ENCODE measurements around the gene FAM193B. TPM values are rescaled to one million over a fixed set of nuclear protein-coding genes. Genes with fewer than 3 reads are reported as not detected.
"Not testable (repeated sequence)": the region's sequence is repeated elsewhere in the genome, so short reads cannot be mapped to it uniquely, and the experiment has no call there.

Gene FAM193B
- total RNA-seq, 1 donor from 2014 or later: 23.2 TPM

DNA sequence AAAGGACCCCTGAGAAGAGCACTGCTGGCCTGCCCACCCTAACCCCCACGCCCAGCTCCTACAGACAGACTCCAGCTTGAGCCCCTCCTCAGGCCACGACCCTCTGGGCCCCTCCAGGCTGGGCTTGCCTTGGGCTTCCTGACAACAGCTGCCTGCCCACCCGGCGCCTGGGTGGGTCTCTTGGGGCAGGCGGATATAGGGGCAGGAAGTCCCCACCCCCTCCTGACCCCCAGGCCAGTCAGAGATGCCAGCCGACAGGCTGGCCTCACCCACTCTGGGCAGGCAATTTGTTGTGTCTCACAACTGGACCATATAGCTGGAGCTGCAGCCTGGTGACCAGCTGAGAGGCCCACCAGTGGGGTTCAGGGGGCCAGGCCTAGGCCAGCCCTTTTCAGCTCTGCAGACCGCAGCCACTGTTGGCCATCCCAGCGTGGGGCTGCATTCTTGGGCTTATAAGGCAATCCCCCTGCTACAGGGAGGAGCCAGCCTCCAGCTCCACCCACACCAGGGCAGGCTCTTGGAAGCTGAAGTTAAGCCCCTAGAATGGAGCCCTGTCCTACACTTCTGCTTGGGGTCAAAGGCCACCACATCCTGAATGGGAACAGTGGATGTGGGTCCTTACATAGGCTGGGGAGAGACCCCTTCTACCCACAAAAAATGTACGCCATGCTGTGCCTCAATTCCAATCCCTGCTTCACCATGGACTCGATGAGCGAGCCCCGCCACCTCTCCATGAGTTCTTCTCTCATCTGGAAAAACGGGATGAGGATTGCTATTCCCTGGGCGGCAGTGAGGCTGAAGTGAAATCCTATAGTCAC is 58.9 kb downstream of the FAM193B start:
- no peak for ATAC-seq (ENCODE audit: poor library complexity)
- peak; percentile 75 for DNase-seq
- intact Hi-C loops (cut with DNase I): no loop called here

DNA sequence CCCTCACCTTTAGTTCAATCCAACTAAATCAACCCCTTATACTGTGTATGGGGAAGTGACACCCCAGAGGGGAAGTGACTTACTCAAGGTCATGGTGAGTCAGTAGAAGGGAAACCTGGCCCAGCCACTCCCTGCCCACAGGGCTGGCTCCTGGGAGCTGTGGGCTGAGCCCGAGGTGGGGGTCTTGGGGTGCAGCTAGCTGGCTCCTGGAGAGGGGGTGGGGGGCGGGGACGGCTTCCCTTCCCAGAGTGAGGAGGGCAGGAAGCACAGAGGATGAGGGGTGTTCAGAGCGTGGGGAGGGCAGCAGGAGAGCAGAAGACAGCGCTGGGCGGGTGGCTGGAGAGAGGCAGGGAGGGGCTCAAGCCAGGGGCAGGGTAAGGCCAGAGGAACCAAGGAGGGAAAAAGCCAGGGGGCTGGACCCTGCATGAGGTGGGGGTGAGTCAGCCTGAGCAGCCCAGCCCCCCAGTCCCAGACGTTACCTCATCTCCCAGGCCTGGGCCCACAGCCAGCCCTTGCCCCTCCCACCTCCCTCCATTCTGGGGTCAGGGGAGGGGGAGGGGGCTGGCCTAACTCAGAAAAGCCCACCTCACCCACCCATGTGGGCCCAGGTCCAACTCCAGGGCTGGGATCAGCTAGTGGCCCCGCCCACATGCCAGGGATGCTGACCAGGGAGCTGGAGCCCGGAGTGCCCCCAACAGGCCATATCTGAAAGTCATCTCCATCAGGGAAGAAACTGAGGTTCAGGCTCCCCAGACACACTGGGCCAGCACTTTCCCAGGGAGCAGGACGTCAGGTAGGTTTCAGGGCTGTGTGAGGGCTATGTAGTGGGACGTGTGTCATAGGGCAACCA is 59.8 kb downstream of the FAM193B start:
- intact Hi-C loops (cut with DNase I): no loop called here
- DNase-seq: peak; percentile 74
- ATAC-seq (ENCODE audit: poor library complexity): no peak

DNA sequence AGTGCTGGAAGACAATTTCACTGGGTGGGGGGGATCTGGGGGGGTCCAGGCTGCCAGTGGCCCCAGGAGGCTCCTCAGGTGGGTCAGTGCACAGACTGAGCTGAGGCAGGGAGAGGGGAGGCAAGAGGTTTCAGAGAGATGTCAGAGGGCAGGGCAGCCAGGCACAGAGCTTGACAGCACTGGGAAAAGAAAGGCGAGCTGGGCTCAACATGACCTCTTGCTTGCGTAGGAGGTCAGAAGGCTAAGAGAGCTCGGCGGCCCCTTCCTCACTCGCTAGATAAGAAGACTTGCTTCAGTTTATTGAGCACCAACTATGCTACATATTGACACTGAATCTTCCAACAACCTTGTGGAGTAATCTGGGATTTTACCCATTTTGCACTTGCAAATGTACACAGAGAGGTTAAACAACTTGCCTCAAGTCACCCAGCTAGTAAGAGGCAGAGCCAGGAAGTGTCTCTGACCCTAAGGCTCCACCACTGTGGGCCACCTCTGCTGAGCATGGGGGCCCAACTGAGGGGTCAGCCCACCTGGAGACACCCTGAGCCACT is 60.5 kb downstream of the FAM193B start:
- ATAC-seq (ENCODE audit: poor library complexity) (no peak), DNase-seq (no peak)
- intact Hi-C loops (cut with DNase I): no loop called here

DNA sequence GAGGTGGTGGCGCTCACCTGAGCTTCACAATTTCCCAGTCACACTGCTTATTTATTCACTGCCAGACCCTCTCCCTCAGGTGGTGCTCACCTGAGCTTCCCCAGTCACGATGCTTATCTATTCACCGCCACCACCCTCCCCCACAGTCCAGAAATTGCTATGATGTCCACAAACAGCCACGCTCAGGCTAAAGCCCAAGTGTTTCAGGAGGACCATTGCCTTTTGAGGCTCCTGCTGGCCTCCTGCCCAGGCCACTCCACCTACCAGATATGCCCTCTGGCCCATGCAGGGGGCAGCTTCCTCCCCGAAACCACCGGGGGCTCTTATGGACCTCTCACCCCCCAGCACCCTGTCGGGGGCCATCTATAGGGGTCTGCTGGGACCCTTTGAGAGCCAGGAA is 61.5 kb downstream of the FAM193B start:
- intact Hi-C loops (cut with DNase I): no loop called here
- ATAC-seq (ENCODE audit: poor library complexity) (no peak), DNase-seq (no peak)

DNA sequence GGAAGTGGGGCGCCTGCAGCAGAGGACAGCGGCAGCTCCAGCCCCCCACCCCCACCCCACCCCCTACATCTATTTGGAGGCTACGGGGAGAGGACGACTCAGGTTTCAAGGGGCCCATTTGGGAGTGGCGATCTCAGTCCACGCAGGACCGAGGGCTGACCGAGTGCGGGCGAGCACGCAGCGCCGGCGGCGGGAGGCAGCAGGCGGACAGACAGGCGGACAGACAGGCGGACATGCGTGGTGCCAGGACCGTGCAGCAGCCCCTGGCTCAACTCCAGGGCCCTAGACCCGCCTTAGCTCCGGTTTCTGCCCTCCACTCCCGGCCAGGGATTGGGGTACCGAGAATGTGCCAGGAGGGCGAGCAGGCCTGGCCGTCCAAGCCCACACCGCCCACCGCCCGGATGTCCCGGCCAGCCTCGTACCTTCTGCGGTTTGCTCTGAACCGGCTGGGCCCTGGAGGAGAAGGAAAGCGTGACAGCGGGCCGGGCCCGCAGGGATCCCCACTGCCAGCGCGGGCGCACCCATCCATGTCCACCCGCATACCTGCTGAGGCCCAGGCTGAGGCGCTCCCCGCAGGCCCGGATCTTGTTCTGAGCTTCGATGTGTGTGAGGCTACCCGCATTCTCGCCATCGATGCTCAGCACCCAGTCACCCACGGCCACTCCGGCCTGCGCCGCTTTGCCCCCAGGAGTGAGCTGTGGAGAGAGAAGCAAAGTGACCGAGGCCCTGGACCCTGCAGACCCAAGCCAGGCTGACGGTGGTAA is 62.2 kb downstream of the FAM193B start:
- no peak for ATAC-seq (ENCODE audit: poor library complexity)

DNA sequence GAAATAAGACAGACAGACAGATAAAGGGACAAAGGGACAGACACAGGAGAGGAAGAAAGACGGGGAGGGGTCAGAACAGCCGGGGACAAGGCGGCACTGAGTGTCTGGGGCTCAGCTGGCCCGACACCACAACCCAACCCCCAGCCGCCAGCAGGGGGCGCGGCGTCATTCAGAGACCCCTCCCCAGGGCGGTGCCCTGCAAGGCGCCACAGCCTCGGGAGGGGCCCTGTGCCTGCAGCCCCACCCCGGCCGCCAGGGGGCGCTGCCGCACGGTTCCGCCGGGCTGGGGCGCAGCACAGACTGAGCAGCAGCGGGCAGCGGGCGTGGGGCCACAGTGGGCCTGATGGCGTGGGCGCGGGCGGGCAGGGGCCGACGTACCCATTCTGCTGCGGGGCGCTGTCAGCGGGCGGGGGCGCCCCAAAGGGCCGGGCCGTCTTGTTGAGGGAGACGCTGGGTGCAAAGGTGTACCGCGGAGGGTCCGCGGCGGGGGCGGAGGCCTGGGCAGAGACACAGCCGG is 62.9 kb downstream of the FAM193B start:
- DNase-seq: peak; percentile 60
- intact Hi-C loops (cut with DNase I): no loop called here
- ATAC-seq (ENCODE audit: poor library complexity): no peak

More for the DNA sequence above, 62.2 kb downstream of the FAM193B start:
- DNase-seq: no peak
- intact Hi-C loops (cut with DNase I): no loop called here

DNA sequence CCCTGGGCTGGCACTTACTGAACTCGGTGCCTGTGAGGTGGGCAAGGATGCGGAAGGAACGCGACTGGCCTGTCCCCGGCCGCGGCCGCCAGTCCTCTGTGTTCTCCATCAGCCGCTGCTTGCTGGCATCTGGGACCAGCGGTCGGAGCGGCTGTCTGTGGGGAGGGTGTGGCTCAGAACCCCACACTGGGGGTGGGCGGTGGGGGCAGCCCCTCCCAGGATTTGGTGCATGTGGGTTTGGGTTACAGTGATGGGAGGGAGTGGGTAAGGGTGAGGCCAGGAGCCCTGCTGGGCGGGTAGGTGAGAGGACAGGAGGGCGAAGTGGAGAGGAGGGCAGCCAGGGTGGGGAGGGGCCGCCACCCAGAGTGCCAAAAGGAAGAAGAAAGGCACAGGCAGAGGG is 63.4 kb downstream of the FAM193B start:
- no peak for DNase-seq
- intact Hi-C loops (cut with DNase I): no loop called here
- no peak for ATAC-seq (ENCODE audit: poor library complexity)

DNA sequence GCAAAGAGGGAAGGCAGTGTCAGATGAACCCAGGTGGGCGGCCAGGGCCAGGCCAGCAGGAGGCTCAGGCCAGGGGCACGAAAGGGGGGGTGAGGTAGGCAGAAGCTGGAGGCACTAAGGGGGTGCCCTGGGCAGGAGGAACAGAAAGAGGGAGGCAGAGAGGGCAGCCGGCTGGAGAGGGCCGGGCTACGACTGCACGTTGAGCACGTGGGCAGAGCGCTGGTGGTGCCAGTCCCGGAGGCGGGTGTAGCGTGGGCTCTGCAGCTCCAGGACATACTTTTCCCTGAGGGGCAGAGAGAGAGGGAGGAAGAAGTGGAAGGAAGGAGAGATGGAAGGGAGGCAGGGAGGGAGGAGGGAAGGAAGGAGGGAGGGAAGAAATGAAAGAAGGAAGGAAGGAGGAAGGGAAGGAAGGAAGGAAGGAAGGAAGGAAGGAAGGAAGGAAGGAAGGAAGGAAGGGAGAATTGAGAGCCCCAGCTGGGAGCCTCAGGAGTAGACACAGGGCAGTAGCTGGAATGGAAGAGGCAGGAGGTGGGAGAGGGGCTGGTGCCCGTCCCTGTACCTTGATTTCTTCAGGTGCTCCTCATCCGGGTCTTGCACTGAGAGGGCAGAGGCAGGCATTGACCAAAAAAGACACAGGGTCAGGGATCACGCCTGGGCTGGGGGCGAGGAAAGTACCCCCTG is 63.9 kb downstream of the FAM193B start:
- intact Hi-C loops (cut with DNase I): no loop called here
- DNase-seq: no peak
- no peak for ATAC-seq (ENCODE audit: poor library complexity)

DNA sequence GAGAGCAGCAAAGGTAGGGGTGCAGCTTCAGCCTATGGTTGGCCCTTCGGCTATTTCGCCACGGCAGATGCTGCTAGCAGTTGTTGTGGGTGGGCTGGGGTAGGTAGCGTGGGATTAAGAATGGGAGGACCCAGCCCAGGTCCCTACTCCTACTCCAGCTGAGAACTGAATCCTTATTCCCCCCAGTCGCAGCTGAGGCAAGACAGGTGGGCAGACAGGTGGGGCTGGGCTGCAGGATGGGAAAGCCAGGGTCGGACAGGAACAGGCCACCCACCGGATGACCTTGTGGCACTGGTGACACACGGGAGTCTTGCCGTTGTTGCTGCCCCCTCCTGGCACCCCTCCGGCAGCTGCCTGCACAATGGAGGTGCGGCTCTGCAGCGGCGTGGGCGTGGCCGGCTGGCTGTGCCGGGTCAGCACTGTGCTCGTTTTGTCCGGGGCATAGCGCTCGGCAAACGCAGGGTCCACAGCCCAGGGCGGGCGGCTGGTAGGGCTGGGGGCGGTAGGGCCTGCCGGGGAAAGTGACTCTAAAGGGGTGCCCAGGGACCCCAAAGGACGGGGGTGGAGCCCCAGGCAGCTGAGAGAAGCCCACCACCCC is 65.1 kb downstream of the FAM193B start:
- DNase-seq: no peak
- intact Hi-C loops (cut with DNase I): no loop called here
- ATAC-seq (ENCODE audit: poor library complexity): no peak

DNA sequence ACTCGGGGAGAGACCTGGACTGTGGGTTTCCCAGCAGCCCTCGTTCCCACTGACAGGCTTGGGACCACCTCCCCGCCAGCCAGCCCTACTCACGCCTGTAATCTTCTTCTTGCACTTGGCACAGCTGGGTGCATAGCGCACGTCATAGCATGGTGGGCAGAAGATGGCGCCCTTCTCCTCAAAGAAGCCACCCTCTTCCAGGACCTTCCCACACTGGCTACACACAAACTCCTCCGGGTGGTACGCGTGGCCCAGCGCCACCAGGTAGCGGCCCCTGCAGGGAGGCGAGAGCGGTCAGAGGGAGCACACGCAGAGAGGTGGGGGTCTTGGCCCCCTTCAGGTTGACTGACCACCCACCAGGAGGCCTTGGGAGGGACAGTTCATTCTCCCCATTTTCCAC is 66.4 kb downstream of the FAM193B start:
- intact Hi-C loops (cut with DNase I): no loop called here
- no peak for ATAC-seq (ENCODE audit: poor library complexity)
- DNase-seq: no peak

DNA sequence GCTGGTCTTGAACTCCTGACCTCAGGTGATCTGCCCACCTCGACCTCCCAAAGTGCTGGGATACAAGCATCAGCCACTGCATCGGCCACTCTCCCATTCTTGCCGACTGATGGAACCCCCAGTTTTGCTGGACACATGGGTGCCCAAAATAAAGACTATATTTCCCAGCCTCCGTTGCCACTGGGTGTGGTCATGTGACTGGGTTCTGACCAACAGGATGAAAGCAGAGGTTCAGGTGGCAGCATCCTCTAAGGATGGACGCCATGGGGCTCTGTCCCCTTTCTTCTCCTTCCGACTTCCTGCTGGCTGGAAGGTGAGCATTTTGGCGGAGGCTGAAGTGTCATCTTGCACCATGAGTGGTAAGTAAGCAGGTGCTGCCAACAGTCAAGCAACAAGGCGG is 67.2 kb downstream of the FAM193B start:
- DNase-seq: no peak
- intact Hi-C loops (cut with DNase I): no loop called here

DNA sequence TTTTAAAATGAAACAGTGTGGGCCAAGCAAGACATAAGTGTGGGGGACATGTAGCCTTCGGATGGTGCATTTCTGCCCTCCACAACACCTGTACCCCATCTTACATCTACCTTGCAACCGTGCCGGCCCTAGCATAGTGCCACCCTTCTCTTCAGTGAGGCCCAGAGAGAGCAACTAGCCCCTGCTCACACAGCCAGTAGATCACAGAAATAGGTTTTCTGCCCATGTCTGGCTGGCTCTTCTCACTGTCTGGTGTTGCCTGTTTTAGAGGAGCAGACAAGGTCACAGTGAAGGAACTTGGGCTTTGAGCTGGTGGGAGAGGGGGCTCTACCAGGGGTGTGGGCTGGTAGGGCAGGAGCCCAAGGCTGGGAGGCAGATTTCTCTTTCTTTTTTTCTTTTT is 68.1 kb downstream of the FAM193B start:
- no peak for ATAC-seq (ENCODE audit: poor library complexity)
- intact Hi-C loops (cut with DNase I): no loop called here
- DNase-seq: no peak

More for the DNA sequence above, 67.2 kb downstream of the FAM193B start:
- no peak for ATAC-seq (ENCODE audit: poor library complexity)

DNA sequence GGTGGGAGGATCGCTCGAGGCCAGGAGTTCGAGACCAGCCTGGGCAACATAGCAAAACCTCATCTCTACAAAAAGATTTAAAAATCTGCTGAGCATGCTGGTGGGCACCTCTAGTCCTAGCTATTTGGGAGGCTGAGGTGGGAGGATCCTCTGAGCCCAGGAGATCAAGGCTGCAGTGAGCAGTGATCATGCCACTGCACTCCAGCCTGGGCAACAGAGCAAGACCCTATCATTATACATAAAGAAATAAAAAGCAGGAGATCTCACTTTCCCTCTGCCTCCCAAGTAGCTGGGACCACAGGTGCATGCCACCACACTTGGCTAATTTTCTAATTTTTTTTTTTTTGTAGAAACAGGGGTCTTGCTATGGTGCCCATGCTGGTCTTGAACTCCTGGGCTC is 68.6 kb downstream of the FAM193B start:
- ATAC-seq (ENCODE audit: poor library complexity); intact Hi-C loops (cut with DNase I); DNase-seq: not testable (repeated sequence)

DNA sequence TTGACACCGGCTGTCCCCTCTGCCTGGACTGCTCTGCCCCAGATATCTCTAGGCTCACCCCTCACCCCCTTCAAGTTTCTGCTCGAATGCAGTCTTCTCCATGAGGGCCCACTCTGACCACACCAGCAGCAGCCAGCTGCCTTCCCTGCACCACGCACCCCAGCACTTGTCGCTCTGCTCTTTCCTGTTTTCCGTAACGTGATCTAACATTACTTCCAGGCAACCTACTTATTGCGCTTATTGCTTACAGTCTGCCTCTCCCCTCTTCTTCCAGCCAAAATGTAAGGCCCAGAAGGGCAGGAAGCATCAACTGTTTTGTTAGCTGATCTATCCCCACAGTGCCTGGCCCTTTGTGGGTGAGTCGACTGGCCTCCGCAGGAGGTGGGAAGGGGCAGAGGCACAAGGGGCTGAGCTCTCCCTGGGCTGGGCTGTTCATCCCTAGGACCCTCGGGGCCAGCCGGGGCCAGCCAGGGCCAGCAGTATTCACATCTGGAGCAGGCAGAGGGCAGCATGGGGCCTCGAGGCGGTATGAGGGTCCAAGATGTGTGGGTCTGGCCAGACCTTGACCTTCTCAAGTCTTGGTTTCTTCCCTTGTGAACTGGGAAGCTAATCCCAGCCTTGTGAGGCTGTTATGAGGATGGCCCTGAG is 69.3 kb downstream of the FAM193B start:
- intact Hi-C loops (cut with DNase I): no loop called here
- DNase-seq: no peak
- ATAC-seq (ENCODE audit: poor library complexity): no peak

DNA sequence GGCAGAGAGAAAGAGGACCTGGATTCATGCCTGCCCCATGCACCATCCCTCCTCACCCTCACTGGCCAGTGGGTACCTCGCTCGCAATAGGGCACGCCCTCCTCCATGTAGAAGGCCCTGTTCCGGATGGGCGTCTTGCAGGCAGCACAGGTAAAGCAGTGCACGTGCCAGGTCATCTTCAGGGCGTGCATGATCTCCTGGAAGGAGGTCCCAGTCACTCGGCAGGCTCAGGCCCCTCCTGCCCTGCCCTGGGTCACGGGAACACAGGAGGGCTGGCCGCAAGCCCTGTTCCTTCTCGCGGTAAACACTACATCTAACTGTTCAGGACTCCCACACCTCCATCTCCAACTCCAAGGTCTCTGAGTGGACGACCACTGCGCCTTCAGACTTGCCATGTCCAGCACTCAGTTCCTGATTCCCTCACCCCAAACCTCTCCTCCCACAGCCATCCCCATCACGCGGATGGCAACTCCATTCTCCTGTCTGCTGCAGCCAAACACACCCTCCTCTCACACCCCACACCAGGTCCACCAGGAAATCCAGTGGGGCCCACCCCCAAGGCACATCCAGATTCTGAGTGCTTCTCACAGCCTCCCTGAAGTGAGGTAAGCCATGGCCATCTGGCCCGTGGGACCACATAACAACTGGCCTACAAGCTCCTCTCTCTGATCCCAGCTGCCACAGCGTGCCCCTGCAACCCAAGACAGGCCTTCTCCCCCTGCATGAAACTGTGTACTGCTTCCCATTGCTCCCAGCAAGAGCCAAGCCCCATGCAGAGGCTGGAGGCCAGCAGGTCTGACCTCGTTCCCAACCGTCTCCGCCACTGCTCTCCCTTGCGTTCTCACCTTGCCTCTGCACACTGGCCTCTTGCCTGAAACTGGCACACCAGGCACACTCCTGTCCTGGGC is 70.1 kb downstream of the FAM193B start:
- ATAC-seq (ENCODE audit: poor library complexity) (no peak), DNase-seq (no peak)
- intact Hi-C loops (cut with DNase I): no loop called here

DNA sequence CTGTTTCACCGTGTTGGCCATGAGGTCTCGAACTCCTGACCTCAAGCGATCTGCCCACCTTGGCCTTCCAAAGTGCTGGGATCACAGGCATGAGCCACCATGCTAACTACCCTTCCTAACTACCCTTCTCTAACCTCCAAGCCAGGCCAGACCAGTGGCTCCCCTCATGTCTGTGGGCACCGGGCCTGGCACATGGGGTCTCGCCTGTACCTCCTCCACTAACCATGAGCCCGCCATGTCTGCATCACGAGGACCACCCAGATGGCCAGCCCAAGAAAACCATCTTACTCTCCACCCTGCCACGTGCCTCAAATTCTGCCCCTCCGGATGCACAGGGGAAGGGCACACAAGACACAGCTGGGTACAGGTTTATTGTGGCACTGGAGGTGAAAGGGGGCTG is 71.3 kb downstream of the FAM193B start:
- intact Hi-C loops (cut with DNase I): no loop called here
- ATAC-seq (ENCODE audit: poor library complexity) (no peak), DNase-seq (no peak)
